IMR-90 (cell line): ENCODE measurements around the gene KPTN. TPM values are rescaled to one million over a fixed set of nuclear protein-coding genes. Genes with fewer than 3 reads are reported as not detected.

ENCODE experiments used
- ATAC-seq: fragments of 200-7000 bp; cut with Tn5 transposase; 2 replicates; pipeline ENCODE4 v1.9.1; 2020; ENCODE audit warnings: low read depth, mild to moderate bottlenecking, moderate library complexity
- BruUV-seq: library from RNA; stranded (reverse); fragments of 400-500 nt; replicated peaks from 2 replicates; lab custom pipeline; 2021; lab: Mats Ljungman, UMichigan
- CTCF ChIA-PET: fragments of 300-600 bp; formaldehyde crosslinking; extraction: SDS; loops from one replicate; lab custom pipeline; 2021; ENCODE audit warnings: antibody characterized with exemption; lab: Yijun Ruan, JAX
- POLR2A ChIA-PET: fragments of 300-600 bp; sonication (Branson Sonifier 250); formaldehyde crosslinking; loops from one replicate; lab custom pipeline; 2022; ENCODE audit warnings: antibody characterized with exemption; ENCODE audit not compliant: unreplicated experiment; lab: Charles Lee
- DNase-seq: peaks from one replicate; pipeline ENCODE4 v3.0.0; 2013
- H2AFZ ChIP-seq: replicated peaks from 2 replicates; pipeline ENCODE3; 2013; ENCODE audit warnings: low read length, mild to moderate bottlenecking; ENCODE audit not compliant: poor library complexity
- H2AK5ac ChIP-seq: 2 replicates; pipeline ENCODE4 v1.6.1; 2013; ENCODE audit warnings: low read depth, low read length, inconsistent platforms
- H2AK9ac ChIP-seq: replicated peaks from 2 replicates; pipeline ENCODE3; 2013; ENCODE audit warnings: mild to moderate bottlenecking, low read depth, low read length, moderate library complexity; ENCODE audit not compliant: poor library complexity
- H2BK120ac ChIP-seq: 2 replicates; pipeline ENCODE4 v1.6.1; 2013; ENCODE audit warnings: low read depth, low read length, inconsistent platforms
- H2BK15ac ChIP-seq: 3 replicates; pipeline ENCODE4 v1.6.1; 2013; ENCODE audit warnings: low read depth, low read length, inconsistent platforms
- H2BK20ac ChIP-seq: 2 replicates; pipeline ENCODE4 v1.6.1; 2013; ENCODE audit warnings: low read depth, mild to moderate bottlenecking, inconsistent platforms, low read length, moderate library complexity
- H2BK5ac ChIP-seq: 2 replicates; pipeline ENCODE4 v1.6.1; 2013; ENCODE audit warnings: mild to moderate bottlenecking, low read depth, low read length, inconsistent platforms; ENCODE audit not compliant: poor library complexity, severe bottlenecking
- H3K14ac ChIP-seq: replicated peaks from 2 replicates; pipeline ENCODE4 v1.6.1; 2013; ENCODE audit warnings: low read depth, low read length, inconsistent platforms
- H3K18ac ChIP-seq: 2 replicates; pipeline ENCODE4 v1.6.1; 2013; ENCODE audit warnings: low read depth, low read length, control low read depth
- H3K23ac ChIP-seq: 2 replicates; pipeline ENCODE4 v1.6.1; 2013; ENCODE audit warnings: low read depth, low read length, inconsistent platforms
- H3K27ac ChIP-seq: 2 replicates; pipeline ENCODE4 v1.5.1; 2013; ENCODE audit warnings: mild to moderate bottlenecking, control low read depth, low read length; ENCODE audit not compliant: insufficient read depth
- H3K27me3 ChIP-seq: 2 replicates; pipeline ENCODE4 v1.6.1; 2013; ENCODE audit warnings: low read length; ENCODE audit not compliant: control insufficient read depth, insufficient read depth
- H3K36me3 ChIP-seq: 2 replicates; pipeline ENCODE4 v1.6.1; 2013; ENCODE audit warnings: low read length, mixed read lengths; ENCODE audit not compliant: control insufficient read depth, insufficient read depth
- H3K4ac ChIP-seq: 2 replicates; pipeline ENCODE4 v1.6.1; 2013; ENCODE audit warnings: low read depth, low read length, inconsistent platforms
- H3K4me1 ChIP-seq: 2 replicates; pipeline ENCODE4 v1.6.1; 2013; ENCODE audit warnings: low read length, mixed read lengths; ENCODE audit not compliant: control insufficient read depth, insufficient read depth
- H3K4me2 ChIP-seq: 2 replicates; pipeline ENCODE4 v1.6.1; 2013; ENCODE audit warnings: low read depth, mild to moderate bottlenecking, control low read depth, low read length, moderate library complexity
- H3K4me3 ChIP-seq: 2 replicates; pipeline ENCODE4 v1.5.1; 2013; ENCODE audit warnings: low read depth, mild to moderate bottlenecking, control low read depth, low read length, moderate library complexity; ENCODE audit not compliant: insufficient read depth
- H3K56ac ChIP-seq: 2 replicates; pipeline ENCODE4 v1.6.1; 2013; ENCODE audit warnings: low read length, inconsistent platforms; ENCODE audit not compliant: insufficient read depth; ENCODE audit errors: extremely low read depth
- H3K79me1 ChIP-seq, 2 experiments: 2 replicates each; pipeline ENCODE4 v1.6.1; 2013; ENCODE audit warnings: low read length in 2 of 2, inconsistent platforms in 1 of 2, low read depth in 1 of 2
- H3K9ac ChIP-seq: 2 replicates; pipeline ENCODE4 v1.6.1; 2013; ENCODE audit warnings: low read depth, low read length, control low read depth
- H3K9me1 ChIP-seq: 2 replicates; pipeline ENCODE4 v1.6.1; 2013; ENCODE audit warnings: low read length, inconsistent platforms; ENCODE audit not compliant: insufficient read depth
- H3K9me3 ChIP-seq: 2 replicates; pipeline ENCODE4 v1.6.1; 2013; ENCODE audit warnings: low read length; ENCODE audit not compliant: control insufficient read depth, insufficient read depth
- H4K20me1 ChIP-seq: 2 replicates; pipeline ENCODE4 v1.6.1; 2013; ENCODE audit warnings: low read length, inconsistent platforms; ENCODE audit not compliant: insufficient read depth
- H4K5ac ChIP-seq: 2 replicates; pipeline ENCODE4 v1.6.1; 2013; ENCODE audit warnings: mild to moderate bottlenecking, low read depth, low read length, control low read depth
- H4K8ac ChIP-seq, 2 experiments: 2 replicates each; pipeline ENCODE4 v1.6.1; 2013; ENCODE audit warnings: low read depth in 2 of 2, low read length in 2 of 2, control low read depth in 1 of 2, inconsistent platforms in 1 of 2
- H4K91ac ChIP-seq: 2 replicates; pipeline ENCODE4 v1.6.1; 2013; ENCODE audit warnings: low read depth, low read length, inconsistent platforms; ENCODE audit not compliant: insufficient read depth
- BHLHE40 ChIP-seq: fragments of 150-350 bp; IDR thresholded peaks from 2 replicates; pipeline ENCODE4 v1.6.1; 2016; ENCODE audit warnings: mild to moderate bottlenecking, low read depth, low read length
- CHD1 ChIP-seq: IDR thresholded peaks from 2 replicates; pipeline ENCODE4 v1.6.1; 2012; ENCODE audit warnings: low read depth, low read length, improper control_type of control experiment
- CTCF ChIP-seq: conservative IDR thresholded peaks from 2 replicates; pipeline ENCODE4 v1.5.1; 2012; ENCODE audit warnings: mild to moderate bottlenecking, low read depth, low read length, improper control_type of control experiment
- ELK1 ChIP-seq: fragments of 150-350 bp; IDR thresholded peaks from 2 replicates; pipeline ENCODE4 v1.6.1; 2016; ENCODE audit warnings: low read depth, mild to moderate bottlenecking, low read length, moderate library complexity, borderline replicate concordance
- FOS ChIP-seq: fragments of 150-350 bp; IDR thresholded peaks from 2 replicates; pipeline ENCODE4 v1.6.1; 2016; ENCODE audit warnings: low read depth, low read length
- MAFK ChIP-seq: IDR thresholded peaks from 2 replicates; pipeline ENCODE4 v1.6.1; 2012; ENCODE audit warnings: low read depth, low read length, improper control_type of control experiment
- MAZ ChIP-seq: IDR thresholded peaks from 2 replicates; pipeline ENCODE4 v1.6.1; 2012; ENCODE audit warnings: low read depth, mild to moderate bottlenecking, low read length, improper control_type of control experiment, moderate library complexity, borderline replicate concordance
- MXI1 ChIP-seq: IDR thresholded peaks from 2 replicates; pipeline ENCODE4 v1.6.1; 2012; ENCODE audit warnings: low read depth, mild to moderate bottlenecking, low read length, moderate library complexity, borderline replicate concordance
- NFE2L2 ChIP-seq: fragments of 150-350 bp; IDR thresholded peaks from 2 replicates; pipeline ENCODE4 v1.6.1; 2016; ENCODE audit warnings: low read depth, mild to moderate bottlenecking, low read length
- POLR2A ChIP-seq: IDR thresholded peaks from 2 replicates; pipeline ENCODE4 v1.6.1; 2012; ENCODE audit warnings: mild to moderate bottlenecking, low read depth, low read length
- RAD21 ChIP-seq: IDR thresholded peaks from 2 replicates; pipeline ENCODE4 v1.6.1; 2012; ENCODE audit warnings: low read length, improper control_type of control experiment
- RCOR1 ChIP-seq: IDR thresholded peaks from 2 replicates; pipeline ENCODE4 v1.6.1; 2012; ENCODE audit warnings: mild to moderate bottlenecking, low read length, improper control_type of control experiment; ENCODE audit not compliant: insufficient replicate concordance
- RFX5 ChIP-seq: IDR thresholded peaks from 2 replicates; pipeline ENCODE4 v1.8.0; 2012; ENCODE audit warnings: low read depth, mild to moderate bottlenecking, low read length, moderate library complexity
- SMC3 ChIP-seq: fragments of 150-350 bp; IDR thresholded peaks from 2 replicates; pipeline ENCODE4 v1.6.1; 2016; ENCODE audit warnings: low read depth, mild to moderate bottlenecking, antibody characterized with exemption, low read length, moderate library complexity
- USF2 ChIP-seq: fragments of 150-350 bp; IDR thresholded peaks from 2 replicates; pipeline ENCODE4 v1.6.1; 2017; ENCODE audit warnings: mild to moderate bottlenecking, antibody characterized with exemption, low read length, low read depth
- WGBS, 2 experiments: methylation state at CpG; one replicate each; pipeline versions ENCODE4 v1.1.5 to v1.1.7; 2013; ENCODE audit warnings: missing lambda C conversion rate in 2 of 2; ENCODE audit not compliant: insufficient read length in 1 of 2; ENCODE audit errors: extremely low coverage in 2 of 2; 5-methylcytosine and 5-hydroxymethylcytosine counted together
- dilution Hi-C: fragments of 300-500 bp; cut with HindIII; formaldehyde crosslinking; loops from one replicate; pipeline ENCODE4 v1.14.3; 2018; ENCODE audit warnings: low sequenced_read_pairs; ENCODE audit not compliant: unreplicated experiment
- in situ Hi-C: fragments of 300-500 bp; cut with MboI; formaldehyde crosslinking; loops from 3 replicates; pipeline ENCODE4 v1.14.3; 2019; ENCODE audit warnings: low sequenced_read_pairs, inconsistent platforms, mixed read lengths
- intact Hi-C: fragments of 100-400 bp; cut with micrococcal nuclease; formaldehyde crosslinking; loops from 2 replicates; pipeline ENCODE4 v1.10.0; 2022
- polyA plus RNA-seq, 3 experiments: library from polyadenylated mRNA; depleted of rRNA; stranded (reverse); fragments of >200 nt; gene quantifications; 2 replicates each; pipeline ENCODE4 v1.2.3, GENCODE V29; 2012; ENCODE audit warnings: low replicate concordance in 1 of 3
- total RNA-seq: library from RNA; depleted of rRNA; stranded (reverse); fragments of >200 nt; gene quantifications from 2 replicates; pipeline ENCODE4 v1.2.3, GENCODE V29; 2012

Gene KPTN
- total and polyA plus RNA-seq, 2 of the 4 experiments (the other 2 are of a cell fraction), result 4.1 to 15.4 TPM

GRCh38 chr19:47521473-47522180 is 37.6 kb upstream of the KPTN start:
- Histone ChIP-seq H2AFZ (no peak overlapping the region), H3K27me3 (peaks cover 25% of the 10 kb centered on the region)
- 92% methylated on average over 8 of the region's 20 CpGs; no CpG with 5 or more reads in 1 of the 2 experiments for WGBS, 2 experiments
- no peak for TF ChIP-seq CTCF
- TF ChIP-seq NFE2L2, result no peak
- no peak for TF ChIP-seq MAZ
- TF ChIP-seq FOS, result no peak
- TF ChIP-seq RAD21, result no peak
- TF ChIP-seq SMC3, result no peak
- TF ChIP-seq USF2, result no peak
- TF ChIP-seq MXI1, result no peak
- no peak for TF ChIP-seq POLR2A
- TF ChIP-seq BHLHE40, result no peak
- TF ChIP-seq RCOR1, result no peak
- no peak for TF ChIP-seq RFX5
- TF ChIP-seq ELK1, result no peak
- no peak for TF ChIP-seq CHD1
- TF ChIP-seq MAFK, result no peak

More at GRCh38 chr19:47521473-47522180, 37.6 kb upstream of the KPTN start:
- Histone ChIP-seq H3K23ac (no peak overlapping the region), H3K14ac (no peak overlapping the region), H2BK120ac (no peak overlapping the region), H3K79me1 (no peaks in the 10 kb centered on the region), H2BK20ac (no peak overlapping the region), H2BK5ac (no peak overlapping the region), H3K4me1 (peaks cover 2% of the 10 kb centered on the region; the same call in 1 of the 2 replicates), H4K20me1 (no peaks in the 10 kb centered on the region), H2AK5ac (no peak overlapping the region), H4K5ac (no peak overlapping the region), H2BK15ac (no peak overlapping the region), H2AK9ac (no peak overlapping the region), H4K91ac (no peak overlapping the region), H3K9ac (no peak overlapping the region), H3K9me3 (no peaks in the 10 kb centered on the region), H3K9me1 (no peaks in the 10 kb centered on the region; the same call in 1 of the 2 replicates), H3K4ac (no peak overlapping the region), H3K4me3 (no peak overlapping the region), H3K18ac (no peak overlapping the region), H3K27ac (no peak overlapping the region), H3K4me2 (no peak overlapping the region), H4K8ac (no peak overlapping the region), H3K56ac (no peak overlapping the region), H3K36me3 (no peaks in the 10 kb centered on the region)
- CTCF ChIA-PET, result no interaction called here
- in situ Hi-C loops, result no loop called here
- POLR2A ChIA-PET, result interaction anchor here (1.1 kb wide), 1 partner anchor 11 kb away, joined by 3 read pairs; no protein-coding TSS in a partner anchor
- dilution Hi-C loops, result no loop called here
- intact Hi-C loops, result loop anchor here (5.0 kb wide), 1 partner anchor 41 kb away; no protein-coding TSS in a partner anchor
- BruUV-seq, result no TSS peak
- DNase-seq (no peak), ATAC-seq (no peak)
